ENCODE measurements around the gene TBL1Y.

DNA sequence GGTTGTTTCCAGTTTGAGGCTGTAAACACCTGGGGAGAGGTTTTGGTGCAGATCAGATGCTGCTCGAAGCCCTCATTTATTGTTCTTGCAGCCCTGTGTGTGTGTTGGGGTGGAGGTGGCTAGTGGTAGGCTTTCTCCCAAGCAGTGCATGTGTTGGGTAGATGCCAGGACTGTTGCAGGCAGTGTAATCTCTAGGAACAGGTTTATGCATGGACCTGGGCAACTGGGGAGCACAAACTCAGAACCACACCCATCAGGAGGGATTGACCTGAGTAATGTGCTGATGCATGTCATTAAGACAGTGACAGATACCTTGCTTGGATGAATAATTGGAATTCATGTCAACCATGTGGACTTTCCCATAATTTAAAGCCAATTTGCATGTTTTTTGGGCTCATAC, 77.3 kb downstream of the TBL1Y start:
- no peak for TF ChIP-seq SUZ12 (IDR thresholded peaks at IDR 0.05; ENCODE audit: extremely low read depth, insufficient read depth, insufficient read length)
- no peak for TF ChIP-seq YY1 (IDR thresholded peaks at IDR 0.05; ENCODE audit: insufficient read depth, insufficient read length)
- TF ChIP-seq ZNF274 (IDR thresholded peaks at IDR 0.05; ENCODE audit: low read depth, low read length) = no peak

Measured in NT2/D1 (cell line).